OCI-LY3 (cell line): ENCODE data around the gene SDHAF1.

ENCODE experiments used
- H2AFZ ChIP-seq: fragments of 200-600, 300-600 bp; shearing (Covaris generic); 2 replicates; pipeline ENCODE4 v1.6.0; 2014; ENCODE audit warnings: antibody characterized with exemption, low read depth, low read length
- H3K27ac ChIP-seq: fragments of 200-600, 300-600 bp; sonication (generic); 2 replicates; pipeline ENCODE4 v1.5.1; 2014; ENCODE audit warnings: mild to moderate bottlenecking, low read length, moderate library complexity, mixed read lengths
- H3K27me3 ChIP-seq: fragments of 200-600, 300-600 bp; sonication (generic); 2 replicates; pipeline ENCODE4 v1.6.1; 2014; ENCODE audit warnings: low read depth, low read length, mixed read lengths
- H3K36me3 ChIP-seq: fragments of 200-600, 300-600 bp; sonication (generic); replicated peaks from 2 replicates; pipeline ENCODE3; 2014; ENCODE audit warnings: low read depth, low read length, mixed read lengths
- H3K4me1 ChIP-seq: fragments of 300-600, 200-600 bp; sonication (generic); 2 replicates; pipeline ENCODE4 v1.6.1; 2014; ENCODE audit warnings: low read length, mixed read lengths
- H3K4me2 ChIP-seq: fragments of 200-600, 300-600 bp; sonication (generic); 2 replicates; pipeline ENCODE4 v1.6.1; 2014; ENCODE audit warnings: low read length, mixed read lengths
- H3K4me3 ChIP-seq: fragments of 300-600, 200-600 bp; sonication (generic); 2 replicates; pipeline ENCODE4 v1.5.1; 2014; ENCODE audit warnings: antibody characterized with exemption, mild to moderate bottlenecking, low read length, moderate library complexity
- H3K79me2 ChIP-seq: fragments of 300-600, 200-600 bp; shearing (Covaris generic); 2 replicates; pipeline ENCODE4 v1.6.1; 2014; ENCODE audit warnings: mild to moderate bottlenecking, low read length, mixed read lengths
- H3K9ac ChIP-seq: fragments of 300-600, 200-600 bp; shearing (Covaris generic); 2 replicates; pipeline ENCODE4 v1.6.0; 2014; ENCODE audit warnings: mild to moderate bottlenecking, low read length, moderate library complexity
- H3K9me3 ChIP-seq: fragments of 200-600, 300-600 bp; shearing (Covaris generic); 2 replicates; pipeline ENCODE4 v1.6.1; 2014; ENCODE audit warnings: low read length, mixed read lengths; ENCODE audit not compliant: insufficient read depth
- H4K20me1 ChIP-seq: fragments of 200-600, 300-600 bp; sonication (generic); 2 replicates; pipeline ENCODE4 v1.6.1; 2016; ENCODE audit warnings: low read length, mixed read lengths; ENCODE audit not compliant: insufficient read depth
- EZH2phosphoT487 ChIP-seq: fragments of 200-600 bp; shearing (Covaris generic); IDR thresholded peaks from 2 replicates; pipeline ENCODE4 v1.6.1; 2018; ENCODE audit warnings: antibody characterized with exemption, mixed run types, low read depth
- TF ChIP-seq, protein P1 (sequence below): fragments of 200-600, 300-600 bp; sonication (generic); IDR thresholded peaks from 2 replicates; pipeline ENCODE4 v1.5.1; 2014; ENCODE audit warnings: antibody characterized with exemption, low read length, low read depth

SDHAF1 gene

DNA sequence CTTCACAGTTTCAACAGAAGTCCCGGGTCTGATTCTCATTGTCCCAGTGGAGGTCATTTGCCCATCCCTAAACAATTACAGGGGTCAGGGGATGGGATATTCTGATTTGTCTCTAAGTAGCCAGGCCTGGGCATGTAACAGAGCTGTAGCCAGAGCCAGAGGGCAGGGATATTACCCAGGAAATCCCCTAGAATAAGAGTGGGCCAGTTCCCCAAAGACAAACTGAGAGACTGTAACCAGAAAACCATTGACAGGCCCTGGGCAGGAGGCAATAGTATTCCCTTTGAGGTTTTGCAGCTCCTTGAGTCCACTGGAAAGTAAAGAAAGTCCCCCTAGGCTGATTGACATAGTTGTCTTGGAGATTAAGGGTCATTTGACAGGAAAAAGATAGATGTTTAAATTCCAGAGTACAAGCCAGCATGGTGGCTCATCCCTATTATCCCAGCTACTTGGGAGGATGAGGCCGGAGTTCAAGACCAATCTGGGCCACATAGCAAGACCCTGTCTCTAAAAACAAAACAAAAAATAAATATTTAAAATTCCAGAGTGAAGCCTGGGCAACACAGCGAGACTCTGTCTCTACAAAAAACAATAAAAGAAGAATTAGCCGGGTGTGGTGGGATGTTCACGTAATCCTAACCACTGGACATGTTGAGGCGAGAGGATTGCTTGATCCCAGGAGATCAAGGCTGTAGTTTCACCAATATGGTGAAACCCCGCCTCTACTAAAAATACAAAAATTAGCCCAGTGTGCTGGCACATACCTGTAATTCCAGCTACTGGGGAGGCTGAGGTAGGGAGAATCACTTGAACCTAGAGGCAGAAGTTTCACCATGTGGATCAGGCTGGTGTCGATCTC is 1.9 kb upstream of the SDHAF1 start:
- Histone ChIP-seq H3K79me2 (peaks cover 26% of the 10 kb centered on the region), H3K27ac (no peak overlapping the region; the same call in 1 of the 2 replicates), H3K9me3 (peaks cover 6% of the 10 kb centered on the region; the same call in 1 of the 2 replicates), H3K27me3 (no peaks in the 10 kb centered on the region), H3K4me3 (no peak overlapping the region; the same call in 1 of the 2 replicates), H3K36me3 (peaks cover 3% of the 10 kb centered on the region), H2AFZ (no peak overlapping the region), H3K4me1 (peaks cover 25% of the 10 kb centered on the region), H3K9ac (no peak overlapping the region), H4K20me1 (no peaks in the 10 kb centered on the region), H3K4me2 (peak overlapping the region; percentile 84)
- TF ChIP-seq, protein P1, sequence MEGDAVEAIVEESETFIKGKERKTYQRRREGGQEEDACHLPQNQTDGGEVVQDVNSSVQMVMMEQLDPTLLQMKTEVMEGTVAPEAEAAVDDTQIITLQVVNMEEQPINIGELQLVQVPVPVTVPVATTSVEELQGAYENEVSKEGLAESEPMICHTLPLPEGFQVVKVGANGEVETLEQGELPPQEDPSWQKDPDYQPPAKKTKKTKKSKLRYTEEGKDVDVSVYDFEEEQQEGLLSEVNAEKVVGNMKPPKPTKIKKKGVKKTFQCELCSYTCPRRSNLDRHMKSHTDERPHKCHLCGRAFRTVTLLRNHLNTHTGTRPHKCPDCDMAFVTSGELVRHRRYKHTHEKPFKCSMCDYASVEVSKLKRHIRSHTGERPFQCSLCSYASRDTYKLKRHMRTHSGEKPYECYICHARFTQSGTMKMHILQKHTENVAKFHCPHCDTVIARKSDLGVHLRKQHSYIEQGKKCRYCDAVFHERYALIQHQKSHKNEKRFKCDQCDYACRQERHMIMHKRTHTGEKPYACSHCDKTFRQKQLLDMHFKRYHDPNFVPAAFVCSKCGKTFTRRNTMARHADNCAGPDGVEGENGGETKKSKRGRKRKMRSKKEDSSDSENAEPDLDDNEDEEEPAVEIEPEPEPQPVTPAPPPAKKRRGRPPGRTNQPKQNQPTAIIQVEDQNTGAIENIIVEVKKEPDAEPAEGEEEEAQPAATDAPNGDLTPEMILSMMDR = no peak
- TF ChIP-seq EZH2phosphoT487 = no peak

DNA sequence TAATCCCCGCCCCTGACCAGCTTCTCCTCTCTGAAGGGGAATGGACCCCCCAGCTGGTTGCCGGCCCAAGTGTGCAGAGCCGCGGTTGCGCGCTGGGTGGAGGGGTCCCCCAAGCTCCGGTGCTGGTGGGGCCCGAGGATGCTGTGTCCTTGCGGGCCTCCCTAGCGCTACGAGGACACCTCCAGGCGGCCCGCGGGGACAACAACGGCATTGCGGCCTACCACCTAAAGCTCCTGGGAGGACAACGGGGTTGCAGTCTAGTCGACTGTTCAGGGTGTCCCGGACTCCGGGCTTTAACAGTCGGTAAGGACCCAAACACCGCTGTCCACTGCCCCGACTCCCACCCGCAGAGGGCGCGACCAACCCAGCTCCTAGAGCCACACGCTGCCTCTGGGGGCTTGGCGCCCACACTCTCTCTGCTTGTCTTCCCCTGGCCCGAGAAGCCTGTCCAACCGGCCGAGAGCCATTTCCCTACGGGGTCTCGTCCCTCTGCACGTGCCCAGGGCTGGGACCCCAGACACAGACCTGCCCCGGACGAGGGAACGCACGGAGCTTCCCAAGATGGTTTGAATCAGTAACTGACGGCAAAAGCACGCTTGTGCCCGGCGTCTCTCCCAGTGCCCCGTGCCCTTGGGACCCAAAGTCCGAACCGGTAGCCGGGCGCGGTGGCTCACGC is 927 bp upstream of the SDHAF1 start:
- peaks cover 5% of the 10 kb centered on the region for H3K36me3 ChIP-seq
- no peaks in the 10 kb centered on the region for H4K20me1 ChIP-seq
- H3K27me3 ChIP-seq = no peaks in the 10 kb centered on the region
- H3K4me2 ChIP-seq = peak overlapping the region; percentile 84
- no peak overlapping the region for H2AFZ ChIP-seq
- peak overlapping the region; percentile 78 for H3K4me3 ChIP-seq
- no peak overlapping the region for H3K27ac ChIP-seq
- H3K4me1 ChIP-seq = peaks cover 25% of the 10 kb centered on the region
- TF ChIP-seq, protein P1 = peak; percentile 36
- no peak for TF ChIP-seq EZH2phosphoT487
- peaks cover 29% of the 10 kb centered on the region for H3K79me2 ChIP-seq
- H3K9me3 ChIP-seq = no peaks in the 10 kb centered on the region
- H3K9ac ChIP-seq = peak overlapping the region; percentile 66

DNA sequence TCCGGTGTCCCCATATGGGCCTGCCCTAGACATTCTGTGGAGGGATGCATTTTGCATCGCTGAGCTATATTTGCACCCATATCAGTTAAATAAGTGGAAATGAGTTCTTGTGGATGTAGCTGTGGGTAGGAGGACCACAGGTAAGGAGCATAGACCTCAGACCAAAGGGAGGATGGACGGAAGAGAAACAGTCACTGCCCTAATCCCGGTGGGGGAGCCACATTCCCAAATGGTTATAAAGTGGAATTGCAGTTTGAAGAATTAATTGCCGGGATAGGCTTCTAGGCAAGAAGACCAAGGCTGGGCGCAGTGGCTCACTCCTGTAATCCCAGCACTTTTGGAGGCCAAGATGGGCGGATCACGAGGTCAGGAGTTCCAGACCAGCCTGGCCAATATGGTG is 1.8 kb downstream of the SDHAF1 start:
- TF ChIP-seq, protein P1 = no peak
- no peak for TF ChIP-seq EZH2phosphoT487
- H2AFZ ChIP-seq = no peak overlapping the region
- no peak overlapping the region for H3K9ac ChIP-seq
- peaks cover 39% of the 10 kb centered on the region for H3K79me2 ChIP-seq
- peaks cover 14% of the 10 kb centered on the region for H3K36me3 ChIP-seq
- H4K20me1 ChIP-seq = no peaks in the 10 kb centered on the region
- H3K4me1 ChIP-seq = peaks cover 25% of the 10 kb centered on the region
- peak overlapping the region; percentile 84 for H3K4me2 ChIP-seq
- no peaks in the 10 kb centered on the region for H3K27me3 ChIP-seq
- no peaks in the 10 kb centered on the region for H3K9me3 ChIP-seq
- no peak overlapping the region for H3K4me3 ChIP-seq
- no peak overlapping the region for H3K27ac ChIP-seq

DNA sequence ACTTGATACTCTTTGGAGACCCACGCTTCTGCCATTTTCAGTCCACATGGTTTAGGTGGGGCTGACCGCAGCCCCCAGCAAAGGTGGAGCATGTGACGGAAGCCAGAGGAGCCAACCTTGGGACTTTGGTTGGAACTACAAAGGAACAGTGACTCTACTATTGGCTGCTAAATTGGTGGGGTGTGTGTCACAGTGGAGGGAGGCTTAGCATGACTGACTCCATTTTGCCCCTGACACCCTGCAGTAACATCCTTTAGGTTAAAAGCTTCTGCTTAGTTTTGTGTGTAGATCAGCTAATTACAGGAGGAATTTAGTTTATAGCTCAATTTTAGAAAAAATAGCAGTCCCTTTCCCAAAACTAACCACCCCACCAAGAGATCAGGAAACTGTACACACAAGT is 6.6 kb downstream of the SDHAF1 start:
- Histone ChIP-seq H3K27me3 (no peaks in the 10 kb centered on the region), H2AFZ (no peak overlapping the region), H3K27ac (no peak overlapping the region), H3K36me3 (peaks cover 16% of the 10 kb centered on the region), H4K20me1 (no peaks in the 10 kb centered on the region), H3K9ac (no peak overlapping the region), H3K79me2 (peaks cover 22% of the 10 kb centered on the region), H3K4me1 (peaks cover 2% of the 10 kb centered on the region), H3K4me2 (no peak overlapping the region), H3K9me3 (no peaks in the 10 kb centered on the region), H3K4me3 (no peak overlapping the region)
- TF ChIP-seq, protein P1 = no peak
- TF ChIP-seq EZH2phosphoT487 = no peak
